HepG2 (cell line): Measurements from ENCODE around the gene POLR1D. TPM values are rescaled to one million over a fixed set of nuclear protein-coding genes. Genes with fewer than 3 reads are reported as not detected.

ENCODE experiments used
- AHR ChIP-seq: IDR thresholded peaks from 2 replicates; pipeline ENCODE4 v1.6.1; 2018; ENCODE audit warnings: missing genetic modification reagents, missing compliant biosample characterization
- CC2D1A ChIP-seq: sonication (generic); formaldehyde crosslinking; IDR thresholded peaks from 2 replicates; pipeline ENCODE4 v1.8.1; 2023; ENCODE audit warnings: mild to moderate bottlenecking, missing genetic modification reagents
- GATAD1 ChIP-seq: IDR thresholded peaks from 2 replicates; pipeline ENCODE4 v1.6.1; 2016; ENCODE audit warnings: missing genetic modification reagents, missing compliant biosample characterization
- GZF1 ChIP-seq: sonication (generic); formaldehyde crosslinking; IDR thresholded peaks from 2 replicates; pipeline ENCODE4 v1.5.1; 2020; ENCODE audit warnings: mild to moderate bottlenecking, missing genetic modification reagents
- HIVEP1 ChIP-seq: sonication (generic); formaldehyde crosslinking; IDR thresholded peaks from 2 replicates; pipeline ENCODE4 v1.4.0; 2020; ENCODE audit warnings: mild to moderate bottlenecking, missing genetic modification reagents
- MAFK ChIP-seq, 2 experiments: IDR thresholded peaks in 1 of 2; conservative IDR thresholded peaks in 1 of 2; 2 replicates each; pipeline ENCODE4 v1.6.1; 2011; ENCODE audit warnings: improper control_type of control experiment in 2 of 2, low read length in 2 of 2
- PTBP1 ChIP-seq: fragments of 200-400 bp; formaldehyde crosslinking; IDR thresholded peaks from 2 replicates; pipeline ENCODE4 v1.6.1; 2018; ENCODE audit warnings: low read length, low read depth; ENCODE audit not compliant: poor library complexity, severe bottlenecking
- RARG ChIP-seq: sonication (generic); formaldehyde crosslinking; IDR thresholded peaks from 2 replicates; pipeline ENCODE4 v1.4.0; 2020; ENCODE audit warnings: low read depth, mild to moderate bottlenecking, missing genetic modification reagents
- SAFB2 ChIP-seq: sonication (generic); formaldehyde crosslinking; IDR thresholded peaks from 2 replicates; pipeline ENCODE4 v1.5.1; 2020; ENCODE audit warnings: missing genetic modification reagents, low read depth, mild to moderate bottlenecking, borderline replicate concordance
- TARDBP ChIP-seq: sonication (generic); formaldehyde crosslinking; IDR thresholded peaks from 2 replicates; pipeline ENCODE4 v1.8.0; 2022; ENCODE audit warnings: mild to moderate bottlenecking, missing genetic modification reagents
- ZBTB38 ChIP-seq: sonication (generic); formaldehyde crosslinking; IDR thresholded peaks from 2 replicates; pipeline ENCODE4 v1.5.1; 2020; ENCODE audit warnings: mild to moderate bottlenecking, missing genetic modification reagents
- ZBTB8A ChIP-seq: sonication (generic); formaldehyde crosslinking; IDR thresholded peaks from 2 replicates; pipeline ENCODE4 v1.4.0; 2020; ENCODE audit warnings: mild to moderate bottlenecking, low read depth, missing genetic modification reagents, borderline replicate concordance
- ZC3H4 ChIP-seq: sonication (generic); formaldehyde crosslinking; IDR thresholded peaks from 2 replicates; pipeline ENCODE4 v1.4.0; 2020; ENCODE audit warnings: missing genetic modification reagents, borderline replicate concordance
- ZFYVE20 ChIP-seq: sonication (generic); formaldehyde crosslinking; IDR thresholded peaks from 2 replicates; pipeline ENCODE4 v1.8.0; 2023; ENCODE audit warnings: low read depth, mild to moderate bottlenecking, moderate library complexity, missing genetic modification reagents, borderline replicate concordance
- ZMAT3 ChIP-seq: sonication (generic); formaldehyde crosslinking; conservative IDR thresholded peaks from 2 replicates; pipeline ENCODE4 v1.7.0; 2021; ENCODE audit warnings: missing genetic modification reagents
- ZNF230 ChIP-seq: sonication (generic); formaldehyde crosslinking; IDR thresholded peaks from 2 replicates; pipeline ENCODE4 v1.4.0; 2020; ENCODE audit warnings: mild to moderate bottlenecking, missing genetic modification reagents
- ZNF577 ChIP-seq: sonication (generic); formaldehyde crosslinking; IDR thresholded peaks from 2 replicates; pipeline ENCODE4 v1.4.0; 2020; ENCODE audit warnings: mild to moderate bottlenecking, low read depth, missing genetic modification reagents, borderline replicate concordance
- ZNF615 ChIP-seq: sonication (generic); formaldehyde crosslinking; IDR thresholded peaks from 2 replicates; pipeline ENCODE4 v1.5.0; 2020; ENCODE audit warnings: mild to moderate bottlenecking, missing genetic modification reagents, borderline replicate concordance
- ZNF619 ChIP-seq: sonication (generic); formaldehyde crosslinking; IDR thresholded peaks from 2 replicates; pipeline ENCODE4 v1.4.0; 2020; ENCODE audit warnings: mild to moderate bottlenecking, missing genetic modification reagents
- ZNF678 ChIP-seq: sonication (generic); formaldehyde crosslinking; IDR thresholded peaks from 2 replicates; pipeline ENCODE4 v1.4.0; 2020; ENCODE audit warnings: mild to moderate bottlenecking, missing genetic modification reagents
- ZNF816 ChIP-seq: sonication (generic); formaldehyde crosslinking; IDR thresholded peaks from 2 replicates; pipeline ENCODE4 v1.8.0; 2022; ENCODE audit warnings: missing genetic modification reagents, mild to moderate bottlenecking, borderline replicate concordance
- polyA plus RNA-seq, 8 experiments: library from polyadenylated mRNA; depleted of rRNA in 3 of 8; stranded (reverse) in 7 of 8; unstranded in 1 of 8; fragments of >200 nt; fragmentation: Illumina TruSeq in 4 of 8; extraction: Trizol in 4 of 8; gene quantifications; 2 replicates each; pipeline versions ENCODE4 v1.2.1 to v1.2.3, GENCODE V29; 2011 to 2016; ENCODE audit warnings: low read depth in 4 of 8, missing spikeins in 1 of 8, mixed read lengths in 1 of 8; ENCODE audit not compliant: insufficient read depth in 1 of 8
- total RNA-seq, 5 experiments: library from RNA; depleted of rRNA; stranded (reverse); fragments of >200 nt; fragmentation: Illumina TruSeq; extraction: Trizol; gene quantifications; 2 replicates each; pipeline ENCODE4 v1.2.3, GENCODE V29; 2016; ENCODE audit warnings: low read depth in 1 of 5
- TF ChIP-seq, protein P1 (sequence below): sonication (generic); formaldehyde crosslinking; conservative IDR thresholded peaks from 2 replicates; pipeline ENCODE4 v1.4.0; 2020; ENCODE audit warnings: missing genetic modification reagents
- TF ChIP-seq, protein P2 (sequence below): sonication (generic); formaldehyde crosslinking; IDR thresholded peaks from 2 replicates; pipeline ENCODE4 v1.8.0; 2022; ENCODE audit warnings: missing genetic modification reagents, low read depth, mild to moderate bottlenecking, borderline replicate concordance
- TF ChIP-seq, protein P3 (sequence below): sonication (generic); formaldehyde crosslinking; IDR thresholded peaks from 2 replicates; pipeline ENCODE4 v1.4.0; 2020; ENCODE audit warnings: missing genetic modification reagents, mild to moderate bottlenecking, borderline replicate concordance
- TF ChIP-seq, protein P4 (sequence below): IDR thresholded peaks from 2 replicates; pipeline ENCODE4 v1.6.1; 2016; ENCODE audit warnings: low read depth, control low read depth

Gene POLR1D
- total and polyA plus RNA-seq, 2 of the 13 experiments (the other 11 are each of a cell fraction or from before 2014, with no cell fraction given) = 183 to 490 TPM

DNA sequence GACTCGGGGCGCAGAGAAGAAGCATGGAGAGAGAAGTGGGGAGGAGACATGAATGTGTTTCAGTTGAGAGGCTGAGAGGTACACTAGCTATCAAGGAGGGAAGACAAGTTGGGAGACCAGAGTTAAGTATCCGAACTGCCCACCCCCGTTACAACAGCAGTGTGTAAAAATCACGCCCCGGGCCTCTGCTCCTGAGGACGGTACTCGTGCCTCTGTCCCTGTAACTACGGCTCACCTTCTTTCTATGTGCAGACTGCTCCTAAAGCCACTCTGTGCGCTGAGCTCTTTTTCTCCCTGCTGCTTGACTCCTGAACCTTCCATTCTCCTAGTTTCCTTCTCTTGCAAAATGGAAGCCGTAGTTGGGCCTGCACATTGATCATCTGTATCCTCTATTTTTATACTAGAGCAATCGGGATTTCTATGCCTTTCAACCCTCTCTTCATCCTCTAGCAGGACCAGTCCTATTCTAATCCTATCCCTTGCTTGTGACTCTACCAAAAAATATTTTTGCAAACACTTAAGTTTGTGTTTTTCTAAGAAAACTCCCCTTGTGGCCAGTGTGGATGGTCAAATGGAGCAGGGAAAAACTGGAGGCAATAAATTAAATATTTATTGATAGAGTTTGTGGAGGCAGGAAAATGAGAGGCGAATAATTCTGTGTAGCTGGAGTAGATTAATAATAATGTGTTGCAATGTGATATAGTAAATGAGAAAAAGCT lies 569 bp downstream of the POLR1D start (continued):
- TF ChIP-seq, protein P1, sequence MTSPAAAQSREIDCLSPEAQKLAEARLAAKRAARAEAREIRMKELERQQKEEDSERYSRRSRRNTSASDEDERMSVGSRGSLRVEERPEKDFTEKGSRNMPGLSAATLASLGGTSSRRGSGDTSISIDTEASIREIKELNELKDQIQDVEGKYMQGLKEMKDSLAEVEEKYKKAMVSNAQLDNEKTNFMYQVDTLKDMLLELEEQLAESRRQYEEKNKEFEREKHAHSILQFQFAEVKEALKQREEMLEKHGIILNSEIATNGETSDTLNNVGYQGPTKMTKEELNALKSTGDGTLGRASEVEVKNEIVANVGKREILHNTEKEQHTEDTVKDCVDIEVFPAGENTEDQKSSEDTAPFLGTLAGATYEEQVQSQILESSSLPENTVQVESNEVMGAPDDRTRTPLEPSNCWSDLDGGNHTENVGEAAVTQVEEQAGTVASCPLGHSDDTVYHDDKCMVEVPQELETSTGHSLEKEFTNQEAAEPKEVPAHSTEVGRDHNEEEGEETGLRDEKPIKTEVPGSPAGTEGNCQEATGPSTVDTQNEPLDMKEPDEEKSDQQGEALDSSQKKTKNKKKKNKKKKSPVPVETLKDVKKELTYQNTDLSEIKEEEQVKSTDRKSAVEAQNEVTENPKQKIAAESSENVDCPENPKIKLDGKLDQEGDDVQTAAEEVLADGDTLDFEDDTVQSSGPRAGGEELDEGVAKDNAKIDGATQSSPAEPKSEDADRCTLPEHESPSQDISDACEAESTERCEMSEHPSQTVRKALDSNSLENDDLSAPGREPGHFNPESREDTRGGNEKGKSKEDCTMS (CRISPR knock-in tag) = no peak
- TF ChIP-seq ZFYVE20 (CRISPR knock-in tag) (0 out of 2 replicates have a peak, but pooled peaks have one; percentile 58), PTBP1 (no peak), AHR (CRISPR knock-in tag) (0 out of 2 replicates have a peak, but pooled peaks have one; percentile 1), ZMAT3 (0 out of 2 replicates have a peak, but pooled peaks have one; percentile 1), HIVEP1 (CRISPR knock-in tag) (no peak), ZNF615 (no peak), RARG (CRISPR knock-in tag) (no peak), ZNF619 (CRISPR knock-in tag) (no peak), TARDBP (CRISPR knock-in tag) (no peak), ZBTB8A (CRISPR knock-in tag) (no peak), ZC3H4 (CRISPR knock-in tag) (no peak), ZNF816 (CRISPR knock-in tag) (no peak), MAFK (conservative IDR thresholded peaks at IDR 0.05 in 1 of 2, IDR thresholded peaks at IDR 0.05 in 1 of 2; ENCODE audit: low read length in 2 of 2) (no peak), CC2D1A (CRISPR knock-in tag) (no peak), ZBTB38 (CRISPR knock-in tag) (no peak), SAFB2 (CRISPR knock-in tag) (no peak), ZNF678 (no peak), GZF1 (CRISPR knock-in tag) (0 out of 2 replicates have a peak, but pooled peaks have one; percentile 6), GATAD1 (CRISPR knock-in tag) (no peak), ZNF577 (CRISPR knock-in tag) (no peak), ZNF230 (CRISPR knock-in tag) (0 out of 2 replicates have a peak, but pooled peaks have one; percentile 5)
- TF ChIP-seq, protein P2, sequence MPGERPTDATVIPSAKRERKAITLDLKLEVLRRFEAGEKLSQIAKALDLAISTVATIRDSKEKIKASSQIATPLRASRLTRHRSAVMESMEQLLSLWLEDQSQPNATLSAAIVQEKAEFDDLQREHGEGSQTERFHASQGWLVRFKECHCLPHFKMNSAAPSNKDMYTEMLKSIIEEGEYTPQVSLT (CRISPR knock-in tag) = no peak
- TF ChIP-seq, protein P3, sequence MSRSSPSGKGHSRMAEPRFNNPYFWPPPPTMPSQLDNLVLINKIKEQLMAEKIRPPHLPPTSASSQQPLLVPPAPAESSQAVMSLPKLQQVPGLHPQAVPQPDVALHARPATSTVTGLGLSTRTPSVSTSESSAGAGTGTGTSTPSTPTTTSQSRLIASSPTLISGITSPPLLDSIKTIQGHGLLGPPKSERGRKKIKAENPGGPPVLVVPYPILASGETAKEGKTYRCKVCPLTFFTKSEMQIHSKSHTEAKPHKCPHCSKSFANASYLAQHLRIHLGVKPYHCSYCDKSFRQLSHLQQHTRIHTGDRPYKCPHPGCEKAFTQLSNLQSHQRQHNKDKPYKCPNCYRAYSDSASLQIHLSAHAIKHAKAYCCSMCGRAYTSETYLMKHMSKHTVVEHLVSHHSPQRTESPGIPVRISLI (CRISPR knock-in tag) = no peak
- TF ChIP-seq, protein P4, sequence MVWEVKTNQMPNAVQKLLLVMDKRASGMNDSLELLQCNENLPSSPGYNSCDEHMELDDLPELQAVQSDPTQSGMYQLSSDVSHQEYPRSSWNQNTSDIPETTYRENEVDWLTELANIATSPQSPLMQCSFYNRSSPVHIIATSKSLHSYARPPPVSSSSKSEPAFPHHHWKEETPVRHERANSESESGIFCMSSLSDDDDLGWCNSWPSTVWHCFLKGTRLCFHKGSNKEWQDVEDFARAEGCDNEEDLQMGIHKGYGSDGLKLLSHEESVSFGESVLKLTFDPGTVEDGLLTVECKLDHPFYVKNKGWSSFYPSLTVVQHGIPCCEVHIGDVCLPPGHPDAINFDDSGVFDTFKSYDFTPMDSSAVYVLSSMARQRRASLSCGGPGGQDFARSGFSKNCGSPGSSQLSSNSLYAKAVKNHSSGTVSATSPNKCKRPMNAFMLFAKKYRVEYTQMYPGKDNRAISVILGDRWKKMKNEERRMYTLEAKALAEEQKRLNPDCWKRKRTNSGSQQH (CRISPR knock-in tag) = no peak
